Measurements from ENCODE around the gene TTBK1.

DNA sequence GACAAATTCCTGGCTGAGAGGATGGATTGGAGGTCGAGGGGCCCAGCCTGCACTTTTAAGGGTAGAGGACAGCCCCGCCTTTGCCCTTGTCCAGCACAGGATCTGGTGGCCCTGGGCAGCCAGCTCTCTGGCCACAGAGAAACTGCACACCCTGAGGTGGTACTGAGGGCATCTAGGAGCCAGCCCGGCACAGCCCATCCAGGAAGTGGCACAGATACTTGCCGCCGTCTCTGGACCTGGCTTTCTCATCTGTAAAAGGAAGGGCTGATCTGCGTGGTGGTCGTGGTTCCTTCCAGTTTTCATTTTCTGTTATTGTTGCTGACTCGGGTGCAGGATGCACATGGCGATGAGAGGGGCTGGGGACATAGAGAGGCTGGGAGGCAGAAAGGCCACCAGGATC lies 38.8 kb downstream of the TTBK1 start:
- TF ChIP-seq, protein P1, sequence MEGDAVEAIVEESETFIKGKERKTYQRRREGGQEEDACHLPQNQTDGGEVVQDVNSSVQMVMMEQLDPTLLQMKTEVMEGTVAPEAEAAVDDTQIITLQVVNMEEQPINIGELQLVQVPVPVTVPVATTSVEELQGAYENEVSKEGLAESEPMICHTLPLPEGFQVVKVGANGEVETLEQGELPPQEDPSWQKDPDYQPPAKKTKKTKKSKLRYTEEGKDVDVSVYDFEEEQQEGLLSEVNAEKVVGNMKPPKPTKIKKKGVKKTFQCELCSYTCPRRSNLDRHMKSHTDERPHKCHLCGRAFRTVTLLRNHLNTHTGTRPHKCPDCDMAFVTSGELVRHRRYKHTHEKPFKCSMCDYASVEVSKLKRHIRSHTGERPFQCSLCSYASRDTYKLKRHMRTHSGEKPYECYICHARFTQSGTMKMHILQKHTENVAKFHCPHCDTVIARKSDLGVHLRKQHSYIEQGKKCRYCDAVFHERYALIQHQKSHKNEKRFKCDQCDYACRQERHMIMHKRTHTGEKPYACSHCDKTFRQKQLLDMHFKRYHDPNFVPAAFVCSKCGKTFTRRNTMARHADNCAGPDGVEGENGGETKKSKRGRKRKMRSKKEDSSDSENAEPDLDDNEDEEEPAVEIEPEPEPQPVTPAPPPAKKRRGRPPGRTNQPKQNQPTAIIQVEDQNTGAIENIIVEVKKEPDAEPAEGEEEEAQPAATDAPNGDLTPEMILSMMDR (IDR thresholded peaks at IDR 0.05) = no peak
- TF ChIP-seq POLR2A (IDR thresholded peaks at IDR 0.05) = no peak
